ENCODE measurements around the gene GFOD1.

DNA sequence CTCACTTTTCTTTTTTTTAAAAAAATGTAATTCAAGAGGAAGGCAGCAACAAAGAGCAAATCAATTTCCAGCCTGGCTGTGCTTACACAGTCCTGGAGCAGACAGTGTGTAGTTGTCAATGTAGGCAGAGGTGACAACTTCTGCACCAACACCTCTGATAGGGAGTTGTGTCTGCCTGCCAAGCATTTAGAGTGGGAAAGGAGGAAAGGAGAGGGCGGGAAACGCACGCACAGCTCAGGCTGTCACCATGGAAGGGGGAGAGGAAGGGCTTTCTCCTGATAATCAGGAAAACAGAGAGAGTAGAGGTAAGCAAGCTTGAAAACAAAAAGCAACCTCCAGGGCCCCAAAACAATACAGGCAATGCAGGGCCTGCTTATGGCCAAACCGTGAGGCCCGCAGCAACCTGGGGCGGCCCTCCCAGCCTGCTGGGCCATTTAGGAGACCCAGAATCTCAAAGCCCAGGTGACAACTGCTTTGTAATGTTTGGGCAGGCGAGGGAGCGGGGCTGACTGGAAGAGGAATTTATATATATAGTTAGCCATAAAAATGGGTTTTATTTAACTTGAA, 41.5 kb upstream of the GFOD1 start:
- TF ChIP-seq, protein P1, sequence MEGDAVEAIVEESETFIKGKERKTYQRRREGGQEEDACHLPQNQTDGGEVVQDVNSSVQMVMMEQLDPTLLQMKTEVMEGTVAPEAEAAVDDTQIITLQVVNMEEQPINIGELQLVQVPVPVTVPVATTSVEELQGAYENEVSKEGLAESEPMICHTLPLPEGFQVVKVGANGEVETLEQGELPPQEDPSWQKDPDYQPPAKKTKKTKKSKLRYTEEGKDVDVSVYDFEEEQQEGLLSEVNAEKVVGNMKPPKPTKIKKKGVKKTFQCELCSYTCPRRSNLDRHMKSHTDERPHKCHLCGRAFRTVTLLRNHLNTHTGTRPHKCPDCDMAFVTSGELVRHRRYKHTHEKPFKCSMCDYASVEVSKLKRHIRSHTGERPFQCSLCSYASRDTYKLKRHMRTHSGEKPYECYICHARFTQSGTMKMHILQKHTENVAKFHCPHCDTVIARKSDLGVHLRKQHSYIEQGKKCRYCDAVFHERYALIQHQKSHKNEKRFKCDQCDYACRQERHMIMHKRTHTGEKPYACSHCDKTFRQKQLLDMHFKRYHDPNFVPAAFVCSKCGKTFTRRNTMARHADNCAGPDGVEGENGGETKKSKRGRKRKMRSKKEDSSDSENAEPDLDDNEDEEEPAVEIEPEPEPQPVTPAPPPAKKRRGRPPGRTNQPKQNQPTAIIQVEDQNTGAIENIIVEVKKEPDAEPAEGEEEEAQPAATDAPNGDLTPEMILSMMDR (IDR thresholded peaks at IDR 0.05): no peak
- no peak for TF ChIP-seq POLR2A (IDR thresholded peaks at IDR 0.05)
- no peak for TF ChIP-seq EP300 (IDR thresholded peaks at IDR 0.05)
